ENCODE data around the gene ST6GALNAC2.

- TF ChIP-seq POLR2A (IDR thresholded peaks at IDR 0.05) (no peak), CTCF (IDR thresholded peaks at IDR 0.05) (no peak)
Observed at GRCh38 chr17:76570877-76571471, 14.7 kb downstream of the ST6GALNAC2 start.
